ENCODE measurements around the gene ARHGDIA.
"Not testable (repeated sequence)": the region's sequence is repeated elsewhere in the genome, so short reads cannot be mapped to it uniquely, and the experiment has no call there.

Gene ARHGDIA

GRCh38 chr17:81840826-81841778 lies 30.0 kb downstream of the ARHGDIA start:
- no peak for DNase-seq

GRCh38 chr17:81840059-81840458 lies 31.1 kb downstream of the ARHGDIA start:
- DNase-seq = not testable (repeated sequence)

DNA sequence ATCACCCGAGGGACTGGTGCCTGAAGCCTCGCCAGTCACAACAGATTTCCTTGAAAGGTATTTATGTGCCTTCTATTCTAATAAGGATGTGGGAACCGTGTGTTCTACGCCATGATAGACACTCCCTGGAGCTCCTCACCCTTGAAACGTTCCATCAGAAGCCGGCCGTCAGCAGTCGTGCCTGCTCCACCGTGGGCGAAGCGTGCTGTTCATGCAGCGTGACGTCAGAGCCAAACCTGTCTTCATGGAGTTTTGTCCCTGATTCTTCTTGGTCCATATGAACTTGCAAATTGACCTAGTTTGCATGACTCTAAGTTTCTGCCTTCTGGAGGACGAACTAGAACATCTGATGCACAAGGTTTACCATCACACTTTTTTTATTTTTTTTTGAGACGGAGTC lies 31.8 kb downstream of the ARHGDIA start:
- no peak for DNase-seq

- DNase-seq = no peak
These were observed 32.3 kb downstream of the ARHGDIA start for GRCh38 chr17:81838753-81839255.

GRCh38 chr17:81837641-81838040 lies 33.5 kb downstream of the ARHGDIA start:
- DNase-seq = no peak

DNA sequence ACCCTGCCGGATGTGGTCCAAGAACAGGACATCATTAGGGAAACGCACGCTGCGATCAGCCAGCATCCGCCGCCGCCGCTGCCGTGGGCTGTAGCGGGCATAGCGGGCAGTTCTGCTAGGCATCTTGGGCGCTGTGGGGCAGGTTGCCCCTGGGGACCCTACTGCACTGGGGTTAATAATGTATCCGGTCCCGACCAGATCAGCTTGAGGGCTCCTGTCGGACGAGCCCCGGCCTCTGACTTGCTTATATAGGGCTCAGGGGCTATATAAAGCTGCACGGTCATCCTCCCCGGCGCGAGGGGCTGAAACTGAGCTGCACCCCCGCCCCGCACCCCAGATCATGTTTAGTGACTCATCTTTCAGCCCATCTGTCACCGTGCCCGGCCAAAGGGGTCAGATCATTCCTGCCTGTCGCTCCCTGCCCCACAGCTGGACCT lies 36.3 kb downstream of the ARHGDIA start, which contains the start of gene PPP1R27:
Gene PPP1R27, minus strand, starts transcription at position 220 of the 437 bp plus-strand sequence. Its CDS starts 97 bp downstream, at position 123.
- DNase-seq = no peak

GRCh38 chr17:81833921-81834830 lies 37.0 kb downstream of the ARHGDIA start:
- no peak for DNase-seq

- DNase-seq = peak; percentile 84
These were observed 37.8 kb downstream of the ARHGDIA start, which contains the start of gene MCRIP1 for GRCh38 chr17:81833160-81833920. MCRIP1 (minus strand) TSS chr17:81833291; CDS start chr17:81824506, 8,785 bp downstream.

GRCh38 chr17:81832608-81833159 lies 38.5 kb downstream of the ARHGDIA start:
- no peak for DNase-seq

- DNase-seq = no peak
These were observed 39.1 kb downstream of the ARHGDIA start for GRCh38 chr17:81831957-81832607.

- no peak for DNase-seq
These were observed 39.6 kb downstream of the ARHGDIA start for GRCh38 chr17:81831563-81831956.

DNA sequence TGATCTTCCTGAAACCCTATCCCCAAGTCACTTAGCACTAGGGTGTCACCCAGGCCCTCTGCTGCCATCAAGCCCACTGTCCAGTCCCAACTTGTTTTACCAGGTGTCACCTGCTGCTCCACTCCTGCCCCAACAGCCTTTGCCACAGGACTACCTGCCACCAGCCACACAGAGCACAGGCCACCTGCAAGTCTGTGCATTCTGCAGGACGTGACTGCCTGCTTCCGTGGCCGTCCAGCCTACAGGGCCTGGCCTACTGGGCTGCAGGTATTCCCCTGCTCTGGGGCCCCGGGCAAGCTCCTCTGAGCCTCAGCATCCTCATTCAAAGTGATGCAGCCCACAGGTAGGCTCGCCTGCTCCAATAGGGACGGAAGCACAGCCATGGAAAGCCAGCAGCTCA lies 41.3 kb downstream of the ARHGDIA start:
- DNase-seq = no peak

DNA sequence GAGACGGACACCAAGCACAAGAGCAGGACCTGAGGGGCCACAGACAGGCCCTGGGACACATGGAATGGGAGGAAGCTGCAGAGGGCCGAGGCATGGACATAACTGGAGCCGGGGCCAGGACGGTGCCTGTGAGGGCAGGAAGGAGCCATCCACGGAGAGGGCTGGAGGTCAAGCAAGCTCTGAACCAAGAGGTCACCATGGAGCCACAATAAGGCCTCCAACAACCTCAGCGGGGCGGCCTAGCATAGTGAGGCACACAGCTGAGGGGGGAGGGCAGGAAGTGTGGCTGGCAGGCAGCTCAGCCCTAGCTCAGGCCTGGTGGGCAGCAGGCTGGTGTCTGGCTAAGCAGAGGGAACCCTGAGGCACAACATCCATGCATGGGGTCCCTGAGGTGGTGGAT lies 42.5 kb downstream of the ARHGDIA start:
- no peak for DNase-seq

- DNase-seq = no peak
These were observed 45.2 kb downstream of the ARHGDIA start for GRCh38 chr17:81825841-81826466.

DNA sequence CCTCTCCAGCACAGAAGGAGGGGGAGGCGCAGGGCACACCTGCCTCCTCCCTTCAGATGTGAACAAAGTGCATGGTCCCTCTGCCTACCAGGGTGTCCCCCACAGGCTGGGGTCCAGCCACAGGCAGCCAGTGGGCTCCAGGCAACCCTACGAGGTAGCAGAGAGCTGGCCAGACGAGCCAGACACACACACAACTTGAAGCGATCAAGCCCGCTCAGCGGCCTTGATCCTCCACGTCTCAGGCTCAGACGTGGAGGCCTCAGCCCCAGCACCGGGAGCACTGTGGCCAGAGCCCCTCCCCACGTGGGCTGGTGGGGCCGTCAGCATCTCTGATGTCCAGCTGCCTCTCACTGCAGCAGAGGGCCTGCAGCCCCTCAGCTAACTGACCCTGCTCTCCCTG lies 46.5 kb downstream of the ARHGDIA start:
- DNase-seq = no peak

GRCh38 chr17:81823820-81824550 lies 47.2 kb downstream of the ARHGDIA start:
- DNase-seq = no peak

- no peak for DNase-seq
These were observed 47.9 kb downstream of the ARHGDIA start for GRCh38 chr17:81822996-81823819.

- DNase-seq = no peak
These were observed 48.9 kb downstream of the ARHGDIA start for GRCh38 chr17:81822312-81822637.

DNA sequence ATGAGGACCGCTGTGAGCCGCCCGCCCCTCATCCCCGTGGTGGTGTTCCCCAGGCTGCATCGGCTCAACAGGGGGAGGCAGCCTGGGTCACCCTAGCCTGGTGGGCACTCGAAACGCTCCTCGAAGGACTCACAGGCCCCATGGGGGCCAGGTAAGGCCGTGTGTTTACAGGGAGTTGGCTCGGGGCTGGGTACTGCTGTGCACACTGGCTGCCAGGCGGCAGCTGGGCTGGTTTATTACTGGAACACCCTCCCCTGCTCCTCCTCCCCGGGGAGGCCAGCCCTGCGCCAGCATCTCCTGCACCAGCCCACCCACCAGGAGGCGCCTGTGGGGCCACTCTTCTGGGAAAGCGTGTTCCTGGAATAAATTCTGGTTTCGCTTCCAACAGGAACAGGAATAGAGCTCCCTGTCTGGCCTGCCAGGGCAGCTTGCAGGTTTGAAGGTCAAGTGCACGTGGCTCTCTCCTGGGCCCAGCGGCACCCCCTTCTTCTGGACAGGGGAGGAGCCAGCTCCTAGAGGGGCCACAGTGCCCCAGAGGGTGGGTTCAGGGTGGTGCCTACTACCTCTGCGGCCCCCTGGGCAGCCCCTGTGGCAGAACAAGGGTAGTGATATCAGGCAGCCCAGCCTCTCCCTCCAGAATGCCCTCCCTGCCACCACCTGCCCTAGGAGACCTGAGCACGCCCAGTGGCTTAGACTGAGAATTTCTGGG lies 49.4 kb downstream of the ARHGDIA start:
- no peak for DNase-seq

Data from effector CD8-positive, alpha-beta T cell (primary cell).